Dermis microvascular lymphatic vessel endothelial cell (primary cell): ENCODE data around the gene GCN1. TPM values are rescaled to one million over a fixed set of nuclear protein-coding genes. Genes with fewer than 3 reads are reported as not detected.

ENCODE experiments used
- DNase-seq, 2 donors: peaks; one replicate each; pipeline versions ENCODE4 v3.0.0 to v3.0.0-alpha.2; 2010; ENCODE audit warnings: low read depth in 2 of 2
- total RNA-seq: library from RNA; depleted of rRNA; stranded (reverse); fragments of >200 nt; gene quantifications from 2 replicates; pipeline ENCODE4 v1.2.1, GENCODE V29; 2014

Gene GCN1
- total RNA-seq, 1 donor from 2014 or later = 68.0 TPM

DNA sequence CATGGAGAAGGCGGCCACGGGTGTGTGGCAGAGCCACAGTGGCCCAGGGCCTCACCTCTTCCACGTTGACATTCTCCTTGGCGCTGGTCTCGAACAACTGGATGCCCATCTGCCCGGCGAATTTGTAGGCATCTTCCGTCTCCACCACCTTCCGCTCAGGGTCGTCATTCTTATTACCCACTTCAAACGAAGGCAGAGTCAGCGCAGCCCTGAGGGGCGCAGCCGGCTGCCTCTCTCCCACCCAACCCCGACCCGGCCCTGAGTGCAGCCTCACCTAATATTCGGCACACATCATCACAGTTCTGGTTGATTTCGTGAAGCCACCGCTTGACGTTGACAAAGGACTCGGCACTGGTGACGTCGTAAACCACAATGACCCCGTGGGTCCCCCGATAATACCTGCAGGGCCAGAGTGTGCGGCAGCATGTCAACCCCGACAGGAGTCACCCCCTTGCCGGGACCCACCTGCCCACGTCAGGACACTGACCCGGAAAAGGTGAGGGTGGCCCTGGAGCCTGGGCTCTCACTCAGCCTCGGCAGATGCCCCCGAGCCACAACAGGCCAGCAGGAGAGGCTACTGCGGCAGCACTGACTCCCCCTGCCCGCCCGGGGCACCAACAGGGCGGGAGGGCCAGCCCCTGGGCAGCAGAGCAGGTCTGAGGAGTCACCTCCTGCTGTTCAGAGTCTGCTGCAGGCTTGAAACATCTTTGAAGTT, 95.6 kb downstream of the GCN1 start:
- no peak for DNase-seq

DNA sequence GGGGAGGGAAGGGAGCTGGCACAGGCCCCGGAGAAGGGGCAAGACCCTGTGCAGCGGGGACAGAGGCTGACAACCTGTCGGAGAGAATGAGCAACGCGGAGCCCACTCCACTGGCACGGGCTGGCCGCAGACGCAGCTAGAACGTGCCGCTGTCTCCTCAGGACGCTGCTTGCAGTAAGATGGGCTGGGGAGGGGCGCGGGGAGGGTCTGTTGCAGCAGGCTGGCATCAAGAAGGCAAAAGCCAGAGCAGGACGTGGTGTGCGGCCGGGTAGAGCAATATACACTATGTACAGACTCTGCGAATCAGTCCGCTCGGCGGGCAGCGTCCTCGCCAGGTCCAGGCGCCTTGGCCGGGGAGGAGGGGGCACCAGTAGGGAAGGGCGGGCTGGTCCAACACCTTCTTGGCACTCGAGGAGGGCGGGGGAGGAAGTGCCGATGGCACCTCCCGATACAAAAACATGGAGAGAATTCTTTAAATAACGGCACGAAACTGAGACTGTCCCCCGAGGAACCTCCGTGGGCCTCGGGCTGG, 97.8 kb downstream of the GCN1 start:
- no peak for DNase-seq

DNA sequence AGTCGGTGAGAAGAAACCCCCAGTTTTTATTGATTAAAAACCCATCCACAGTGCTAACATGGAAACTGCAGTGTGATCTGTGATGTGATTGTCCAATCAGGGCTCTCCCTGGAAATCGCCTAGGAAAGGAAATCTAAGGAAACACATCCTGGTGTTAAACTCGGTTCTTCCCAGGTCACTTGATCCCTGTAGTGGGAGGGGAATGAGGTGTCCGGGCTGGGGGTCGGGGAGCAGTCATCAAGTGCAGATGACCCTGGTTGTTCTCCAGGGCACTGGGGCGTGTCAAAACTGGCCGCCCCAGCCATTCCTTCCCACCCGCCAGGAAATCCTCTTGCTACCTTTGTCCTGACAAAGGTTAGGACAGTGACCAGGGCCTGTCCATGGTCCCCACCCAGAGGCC, 98.8 kb downstream of the GCN1 start:
- no peak for DNase-seq

DNA sequence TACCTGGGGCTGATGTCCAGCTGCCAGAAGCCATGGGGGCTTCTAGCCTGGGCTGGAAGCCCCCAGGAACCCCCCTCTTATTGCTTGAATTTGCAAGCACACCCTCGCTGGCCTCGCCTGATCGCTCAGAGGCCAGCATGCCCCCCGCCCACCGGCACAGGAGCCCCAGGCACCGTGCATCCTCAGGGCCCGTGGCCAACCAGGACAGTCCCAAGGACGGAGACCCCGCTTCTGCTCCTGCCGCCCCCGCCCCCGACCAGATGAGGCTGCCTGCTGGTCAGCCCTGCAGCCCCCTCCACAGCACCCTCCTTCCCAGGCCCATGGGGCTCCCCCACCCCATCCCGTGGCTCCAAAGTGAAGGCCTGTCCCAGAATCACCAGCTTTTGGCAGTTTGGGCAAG, 99.2 kb downstream of the GCN1 start:
- no peak for DNase-seq

DNA sequence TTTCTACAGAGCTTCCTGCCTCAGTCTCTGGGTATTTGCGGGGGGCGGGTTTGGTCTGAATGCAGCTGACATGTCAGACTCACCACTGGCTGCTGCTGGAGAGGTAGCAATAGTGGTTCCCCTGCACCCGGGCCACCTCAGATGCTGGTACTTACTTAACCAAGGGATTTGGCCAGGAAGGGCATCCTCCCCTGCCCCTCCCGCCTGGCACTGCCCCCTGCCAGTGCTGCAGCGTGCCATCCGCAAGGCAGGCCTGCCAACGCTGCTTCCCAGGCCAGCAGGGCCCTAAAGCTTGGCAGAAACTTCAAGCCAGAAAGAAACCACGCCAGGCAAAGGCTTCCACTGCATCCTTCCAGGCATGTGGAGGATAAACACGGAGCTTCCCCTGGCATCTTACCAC, 100.0 kb downstream of the GCN1 start:
- DNase-seq = no peak

DNA sequence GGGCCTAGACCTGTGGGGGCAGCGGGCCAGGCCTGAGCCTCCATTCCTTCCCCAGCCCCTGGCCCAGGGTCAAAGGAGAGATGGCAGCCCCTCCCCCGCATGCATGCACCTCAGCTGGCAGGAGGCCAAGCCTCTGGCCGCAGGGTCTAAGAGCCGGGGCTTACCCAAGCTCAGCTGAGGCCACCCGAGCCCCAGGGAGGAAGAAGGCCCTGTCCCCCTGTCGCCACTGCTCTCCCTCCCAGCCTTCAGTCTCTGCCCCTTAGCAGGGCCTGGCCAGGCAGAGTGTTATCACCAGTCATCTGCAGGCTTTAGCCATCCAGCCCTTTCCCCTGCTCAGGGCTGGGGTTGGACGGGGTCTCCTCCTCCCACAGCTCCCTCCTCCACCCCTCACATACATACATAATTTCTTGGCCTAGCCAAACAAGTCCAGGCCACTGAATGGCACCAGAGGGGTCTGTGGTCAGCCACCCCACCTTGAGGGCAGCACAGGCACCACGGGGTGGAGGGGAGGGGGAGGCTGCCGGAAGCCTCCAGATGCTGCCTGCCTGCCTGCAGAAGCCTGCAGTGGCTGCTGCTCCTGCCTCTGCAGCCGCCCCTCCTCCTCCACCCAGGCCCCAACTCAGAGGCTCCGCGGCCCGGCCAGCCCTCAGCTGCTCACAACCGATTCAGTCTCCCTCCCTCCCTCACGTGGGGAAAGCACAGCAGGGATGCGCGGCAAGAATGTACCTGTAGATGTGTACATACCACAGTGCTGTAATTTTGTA, 100.7 kb downstream of the GCN1 start:
- no peak for DNase-seq

DNA sequence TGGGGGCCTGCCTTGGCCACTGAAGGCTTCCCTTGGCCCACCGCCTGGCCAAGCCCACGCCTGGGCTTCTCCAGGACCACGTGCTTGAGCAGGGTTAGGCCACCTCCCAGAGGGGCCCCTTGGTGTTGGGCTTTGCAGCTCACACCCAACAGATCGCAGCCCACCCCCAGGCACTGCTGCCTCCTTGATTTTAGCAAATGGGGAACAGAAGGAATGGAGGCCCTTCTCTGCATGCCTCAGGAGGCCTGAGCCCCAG, 101.3 kb downstream of the GCN1 start:
- no peak for DNase-seq

DNA sequence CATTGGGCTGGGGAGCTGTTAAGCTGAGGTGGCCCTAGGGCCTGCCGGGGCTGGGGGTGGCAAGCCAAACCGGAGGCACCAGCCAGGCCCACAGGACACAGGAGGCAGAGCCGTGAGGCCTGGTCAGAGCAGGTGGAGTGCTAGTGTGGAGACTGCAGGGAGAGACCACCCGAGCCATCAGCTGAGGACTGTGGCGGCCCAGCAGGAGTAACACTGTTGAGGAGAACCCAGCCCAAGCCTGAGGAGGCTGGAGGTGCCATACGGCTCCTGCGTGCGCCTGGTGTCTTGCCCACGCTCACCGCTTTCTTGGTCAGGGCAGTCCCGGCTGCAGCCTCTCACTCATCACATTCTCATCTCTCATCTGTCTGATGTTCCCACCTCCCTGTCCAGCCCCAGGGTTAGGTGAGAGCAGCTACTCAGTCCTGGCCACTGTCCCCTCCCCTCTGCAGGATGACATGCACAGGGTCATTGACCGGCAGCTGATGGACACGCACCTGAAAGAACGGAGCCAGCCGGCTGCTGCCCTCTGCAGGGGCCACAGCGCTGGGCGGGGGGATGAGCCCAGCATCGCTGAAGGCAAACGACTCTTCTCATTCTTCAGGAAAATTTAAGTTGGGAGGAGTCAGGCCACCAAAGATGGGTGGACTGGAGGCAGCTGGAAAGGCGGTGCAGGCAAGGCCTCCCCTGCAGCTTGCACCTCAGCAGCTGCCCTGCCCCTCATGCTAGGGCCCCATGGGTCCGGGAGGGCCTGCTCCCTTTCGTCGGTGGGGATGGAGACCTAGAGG, 101.8 kb downstream of the GCN1 start:
- no peak for DNase-seq

DNA sequence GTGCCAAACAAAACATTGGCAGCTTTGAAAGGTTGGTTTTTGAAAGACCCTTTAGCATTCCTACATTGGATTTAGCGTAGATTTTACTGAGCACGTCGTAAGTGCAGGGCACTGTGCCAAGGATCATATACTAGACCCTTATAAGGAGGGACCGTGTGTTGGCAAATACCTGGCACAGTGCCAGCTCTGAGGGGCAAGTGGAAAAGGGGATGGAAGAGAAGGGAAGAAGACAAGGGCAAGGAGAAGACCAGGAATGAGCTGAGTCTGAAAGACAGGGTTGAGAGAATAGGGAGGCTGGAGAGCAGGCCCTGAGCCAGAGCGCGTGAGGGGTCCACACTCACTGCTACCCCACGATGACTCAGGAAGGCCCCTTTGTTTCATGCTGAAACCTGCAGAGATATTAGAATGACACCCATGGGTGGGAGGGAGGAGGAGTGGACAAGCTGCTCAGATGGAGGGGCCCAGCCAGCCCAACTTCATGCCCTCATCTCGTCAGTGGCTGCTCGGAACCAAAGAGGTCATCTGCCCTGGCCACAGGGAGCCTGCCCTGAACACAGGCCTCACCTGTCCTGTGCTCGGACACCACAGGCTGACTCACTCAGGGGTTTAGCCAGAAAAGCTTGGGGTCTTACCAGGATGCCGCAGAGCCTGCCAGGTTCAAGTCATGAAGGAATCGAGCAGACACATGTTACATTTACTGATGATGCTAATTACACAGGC, 103.0 kb downstream of the GCN1 start:
- DNase-seq = no peak

DNA sequence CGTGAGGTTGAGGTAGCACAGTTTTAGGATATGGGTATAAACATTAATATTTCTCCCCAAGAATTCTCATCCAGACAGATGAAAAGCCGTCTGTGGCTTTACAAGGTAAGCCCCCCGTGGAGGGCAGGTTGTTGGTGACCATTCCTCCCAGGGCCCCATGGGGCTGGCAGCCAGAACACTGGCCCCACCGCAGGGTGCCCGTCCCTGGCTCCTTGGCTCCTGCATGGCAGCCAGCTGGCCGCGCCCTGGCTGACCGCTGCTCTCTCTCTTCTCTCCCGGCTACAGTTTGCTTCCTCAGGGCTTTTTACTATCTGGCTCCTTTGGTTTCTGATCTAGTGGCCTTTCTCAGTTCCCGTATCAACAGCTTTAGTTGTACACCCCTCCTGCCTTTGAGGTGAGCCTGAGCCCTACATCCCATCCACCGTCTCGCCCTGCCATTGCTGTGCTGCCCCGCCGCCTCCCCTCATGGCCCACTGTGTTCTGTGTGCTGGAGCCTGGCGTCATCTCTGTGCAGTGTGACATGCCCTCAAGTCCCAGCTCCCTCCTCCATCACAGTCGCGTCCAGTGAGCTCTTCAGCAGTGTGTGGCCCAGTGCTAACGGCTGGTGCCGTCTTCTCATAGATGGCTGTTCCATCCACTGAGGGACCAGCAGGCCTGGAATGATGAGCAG, 103.8 kb downstream of the GCN1 start:
- DNase-seq = no peak

DNA sequence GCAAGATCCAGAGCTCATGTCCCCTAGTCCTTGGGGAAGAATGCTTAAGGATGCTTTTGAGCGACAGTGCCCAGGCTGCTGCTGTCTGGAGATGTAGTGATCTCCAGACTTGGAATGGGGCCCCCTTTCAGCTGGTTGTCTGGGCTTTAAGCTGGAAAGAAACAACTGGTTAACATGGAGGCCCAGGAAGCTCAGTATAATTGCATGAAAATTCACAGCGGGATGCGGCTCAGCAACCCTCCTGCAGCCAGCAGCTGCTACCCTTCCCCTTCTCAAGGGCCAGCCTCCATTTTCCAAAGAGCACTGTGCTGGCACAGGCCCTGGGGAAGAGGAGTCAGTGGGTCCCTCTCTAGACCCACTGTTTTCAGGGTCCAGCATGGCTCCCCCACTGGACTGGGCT, 104.3 kb downstream of the GCN1 start:
- DNase-seq = no peak

DNA sequence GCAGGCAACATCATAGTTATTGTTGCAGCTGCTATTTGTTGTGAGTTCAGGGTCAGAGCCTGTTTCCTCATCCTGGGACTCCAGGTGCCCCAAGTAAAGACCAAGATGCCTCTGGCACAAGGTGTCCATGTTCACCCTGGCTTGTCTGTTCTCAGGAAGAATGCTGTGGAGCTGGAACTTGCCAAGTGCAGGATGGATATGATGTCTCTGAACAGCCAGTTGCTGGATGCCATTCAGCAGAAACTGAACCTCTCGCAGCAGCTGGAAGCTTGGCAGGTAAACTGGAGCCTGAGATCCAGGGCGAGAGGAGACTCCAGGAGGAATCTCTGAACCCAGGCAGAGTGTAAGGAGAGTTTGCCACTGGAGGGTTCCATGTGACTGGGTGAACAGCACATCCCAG, 104.7 kb downstream of the GCN1 start:
- no peak for DNase-seq

DNA sequence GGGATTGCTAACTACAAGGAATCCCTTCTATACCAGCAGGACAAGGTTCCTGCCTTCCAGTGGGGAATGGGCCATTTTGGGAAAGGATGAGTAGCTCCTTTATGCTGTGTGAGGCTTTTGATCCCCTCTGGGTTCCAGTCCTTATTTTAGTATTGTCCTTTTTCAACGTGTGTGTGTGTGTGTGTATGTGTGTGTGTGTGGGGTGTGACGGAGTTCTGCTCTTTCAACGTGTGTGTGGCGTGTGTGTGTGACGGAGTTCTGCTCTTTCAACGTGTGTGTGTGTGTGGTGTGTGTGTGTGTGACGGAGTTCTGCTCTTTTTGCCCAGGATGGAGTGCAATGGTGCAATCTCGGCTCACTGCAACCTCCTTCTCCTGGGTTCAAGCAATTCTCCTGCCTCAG, 105.4 kb downstream of the GCN1 start:
- no peak for DNase-seq

DNA sequence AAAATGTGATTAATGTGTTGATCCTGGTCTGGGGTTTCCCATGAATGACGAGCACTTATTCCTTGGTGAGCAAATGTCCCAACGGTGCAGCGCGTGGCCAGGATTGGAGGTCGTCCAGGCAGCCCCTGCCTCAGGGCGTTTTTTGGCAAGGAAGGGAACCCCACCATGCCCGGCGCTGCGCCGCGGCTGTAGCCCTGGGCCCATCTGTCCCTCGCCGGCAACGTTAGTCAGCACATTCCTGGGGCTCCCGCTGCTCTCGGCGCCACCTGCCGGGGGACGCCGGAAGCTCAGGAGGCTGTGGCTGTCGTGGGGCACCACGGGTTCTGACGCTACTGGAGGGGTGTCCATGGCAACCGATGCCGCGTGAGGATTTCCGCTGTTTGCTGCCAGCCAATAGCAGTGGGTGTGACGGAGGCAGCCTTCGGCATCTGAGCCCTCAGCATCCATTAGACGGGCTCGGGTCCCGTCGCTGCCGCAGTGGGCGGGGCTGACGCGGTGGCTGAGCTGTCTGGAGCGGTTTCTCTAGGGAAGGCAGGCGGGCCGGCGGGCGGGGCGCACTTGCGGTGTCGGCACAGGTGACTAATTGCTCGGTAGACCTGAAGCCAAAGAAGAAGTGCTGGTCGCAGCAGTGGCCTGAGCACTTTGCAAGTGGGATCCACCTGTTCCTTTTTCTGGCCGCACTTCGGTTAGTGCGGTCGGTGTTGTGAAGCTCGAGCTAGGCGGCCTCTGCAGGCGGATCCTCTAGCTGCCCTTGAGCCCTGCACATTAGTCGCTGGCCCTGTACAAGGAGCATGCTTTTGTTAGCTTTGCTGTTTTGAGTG, 107.5 kb downstream of the GCN1 start:
- peak; percentile 98 to 99 for DNase-seq

DNA sequence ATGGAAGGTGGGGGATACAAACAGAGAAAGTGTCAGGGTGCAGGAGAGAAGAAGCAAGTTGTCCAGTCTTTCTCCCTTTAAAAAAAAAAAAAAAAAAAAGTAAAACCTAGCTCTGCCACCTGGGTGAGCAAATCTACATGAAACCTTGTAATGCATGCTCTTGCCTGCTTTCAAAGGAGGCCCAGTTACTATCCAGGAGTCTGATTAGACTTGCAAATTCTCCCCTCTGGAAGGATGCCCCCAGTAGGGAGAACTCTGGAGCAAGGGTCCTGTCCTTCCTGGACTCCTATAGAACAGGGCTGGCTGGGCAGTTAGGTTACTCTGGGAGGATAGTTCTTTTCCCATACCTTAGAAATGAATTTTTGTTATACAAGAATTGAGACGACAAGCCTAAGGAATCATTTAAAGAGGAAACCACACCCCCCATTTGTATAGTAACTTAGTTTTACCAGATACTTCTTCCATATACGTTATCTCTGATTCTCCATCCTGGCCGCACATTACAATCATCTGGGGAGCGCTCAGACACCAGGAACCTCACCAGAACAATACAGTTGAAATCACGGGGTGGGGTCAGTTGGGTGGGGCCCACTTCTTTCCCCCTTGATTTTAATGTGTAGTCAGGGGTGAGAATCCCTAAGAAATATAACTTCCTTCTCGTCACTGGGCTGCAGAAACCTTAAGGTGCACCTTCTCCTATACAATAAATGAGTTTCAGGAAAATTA, 108.4 kb downstream of the GCN1 start:
- DNase-seq = no peak

DNA sequence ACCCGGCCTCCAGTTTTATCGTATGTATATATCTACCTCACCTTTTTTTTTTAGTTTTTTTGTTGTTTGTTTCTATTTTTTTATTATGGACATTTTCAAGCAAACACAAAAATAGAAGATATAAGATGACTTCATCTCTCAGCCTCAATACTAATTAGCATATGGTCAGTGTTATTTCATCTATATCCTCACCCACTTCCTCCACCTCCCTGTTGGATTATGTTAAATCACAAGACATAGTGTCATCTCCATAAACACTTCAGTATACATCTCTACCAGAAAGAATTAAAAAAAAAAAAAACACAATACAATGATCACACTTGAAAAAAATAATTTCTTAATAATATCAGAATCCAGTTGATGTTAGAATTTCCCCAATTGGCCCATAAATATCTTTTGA, 112.9 kb downstream of the GCN1 start:
- no peak for DNase-seq

DNA sequence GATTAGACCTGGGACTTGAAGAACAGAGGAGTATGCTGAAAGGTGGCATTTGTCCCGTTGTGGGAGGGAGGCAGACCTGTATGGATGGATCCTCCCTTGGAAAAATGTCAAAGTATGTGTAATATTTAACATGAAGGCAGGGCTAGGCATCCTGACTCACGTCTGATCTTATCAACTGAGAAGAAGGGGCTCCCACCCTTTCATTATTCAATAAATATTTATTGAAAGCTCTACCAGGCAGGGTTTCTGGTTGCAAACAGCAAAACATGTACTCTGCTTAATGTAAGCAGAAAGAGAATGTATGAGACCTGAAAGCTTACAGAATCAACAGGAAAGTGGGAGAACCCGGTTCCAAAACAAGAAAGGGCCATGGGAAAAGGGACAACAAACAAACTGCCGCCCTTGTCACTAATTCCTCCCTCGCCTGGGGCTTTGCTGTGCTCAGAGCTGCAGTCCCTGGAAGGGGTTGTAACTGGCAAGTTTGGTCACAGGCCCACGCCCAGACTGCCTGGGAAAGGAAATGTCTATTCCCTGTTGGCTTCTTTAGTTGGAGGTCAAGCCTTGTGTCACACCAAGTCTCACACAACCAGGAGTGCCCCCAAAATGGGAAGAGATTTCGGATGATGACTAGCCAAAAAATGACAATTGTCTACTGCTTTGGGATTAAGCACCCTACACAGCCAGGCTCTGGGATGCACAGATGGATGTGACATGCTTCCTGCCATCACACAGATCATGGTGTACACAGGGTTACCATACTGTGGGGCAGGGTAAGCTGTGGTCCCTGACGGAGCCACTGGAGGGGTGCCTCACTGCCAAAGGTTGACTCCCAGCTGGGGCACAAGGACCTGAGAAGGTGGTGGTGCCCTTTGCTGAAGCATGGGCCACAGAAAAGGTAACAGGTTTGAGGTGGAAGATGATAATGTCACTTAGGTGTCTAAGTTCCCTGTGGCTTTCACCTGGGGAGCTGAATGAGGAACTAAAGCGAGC, 114.8 kb downstream of the GCN1 start:
- no peak for DNase-seq

DNA sequence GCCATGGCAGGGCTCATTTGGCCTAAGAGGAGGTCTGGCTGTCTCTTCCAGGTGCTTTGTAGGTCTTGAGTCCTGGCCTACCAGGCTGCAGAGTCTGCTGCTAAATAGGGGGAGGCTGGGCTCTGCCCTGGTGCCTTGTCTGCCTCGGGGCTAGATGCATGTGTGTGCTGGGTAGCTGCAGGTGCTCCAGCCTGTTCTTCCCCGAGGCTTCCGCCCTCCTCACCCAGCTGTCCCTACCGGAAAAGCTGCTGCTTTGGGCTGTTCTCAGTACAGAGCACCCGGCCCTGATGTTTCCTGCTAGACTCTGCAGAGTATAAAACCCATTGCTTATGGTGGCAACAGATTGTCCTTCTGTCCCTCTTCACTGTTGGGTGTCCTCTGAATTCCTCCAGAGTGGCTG, 115.6 kb downstream of the GCN1 start:
- DNase-seq = no peak

DNA sequence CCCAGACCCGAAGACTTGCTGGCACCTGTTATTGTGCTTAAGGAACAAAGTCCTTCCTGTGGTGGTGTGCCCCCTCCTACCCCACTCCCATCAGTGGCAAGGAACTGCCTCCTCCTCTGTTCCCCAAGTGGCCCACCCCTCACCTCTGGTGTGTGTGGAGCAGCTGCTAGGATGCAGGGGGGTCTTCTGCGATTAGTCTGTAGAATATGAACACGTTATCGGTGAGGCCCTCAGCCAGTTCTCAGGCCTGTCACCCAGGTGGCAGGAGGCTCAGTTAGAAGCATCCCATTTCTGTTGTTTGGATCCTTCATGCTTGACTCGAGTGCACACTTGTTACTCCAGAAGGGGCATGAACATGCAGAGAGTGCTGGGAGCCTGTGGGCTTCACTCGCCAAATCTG, 117.3 kb downstream of the GCN1 start:
- no peak for DNase-seq
